ENCODE data around the gene MYLK4.

- TF ChIP-seq POLR2A (IDR thresholded peaks at IDR 0.05) (peak; percentile 90 to 92), CTCF (IDR thresholded peaks at IDR 0.05 in 4 of 5, conservative IDR thresholded peaks at IDR 0.05 in 1 of 5) (peak; percentile 56 to 81 (median 75))
Observed at GRCh38 chr6:2765166-2765895, 14.6 kb upstream of the MYLK4 start, which contains the start of gene WRNIP1.

All from gastrocnemius medialis (tissue), 4 donors.